ENCODE measurements around the gene RBM12. TPM values are rescaled to one million over a fixed set of nuclear protein-coding genes. Genes with fewer than 3 reads are reported as not detected.
A peak's percentile ranks its signal among the peaks of the same experiment; 100 is the strongest.

RBM12 gene
- total and polyA plus RNA-seq, 4 donors: 9.5 to 75.0 (median 39.4) TPM

GRCh38 chr20:35619196-35620095, 45.3 kb downstream of the RBM12 start:
- no peak for TF ChIP-seq CTCF (IDR thresholded peaks at IDR 0.05; ENCODE audit: control extremely low read depth, extremely low read depth)
- Histone ChIP-seq H3K27me3 (ENCODE audit: control insufficient read depth in 3 of 3, insufficient read depth in 3 of 3, low read length in 2 of 3) (peaks cover 0 to 2% (median 0%) of the 10 kb centered on the region in 3 donors), H3K4me3 (peak overlapping the region; percentile 27), H3K27ac (ENCODE audit: low read depth in 1 of 2, low read length in 1 of 2) (no peak overlapping the region), H3K36me3 (ENCODE audit: control insufficient read depth in 4 of 4, insufficient read depth in 4 of 4, low read length in 4 of 4) (peaks cover 0 to 2% (median 0%) of the 10 kb centered on the region in 4 donors), H3K4me1 (ENCODE audit: control insufficient read depth in 5 of 5, insufficient read depth in 5 of 5, low read length in 5 of 5) (peaks cover 0 to 30% (median 12%) of the 10 kb centered on the region in 5 donors), H3K9me3 (ENCODE audit: control insufficient read depth in 4 of 4, insufficient read depth in 3 of 4, low read length in 3 of 4) (no peaks in the 10 kb centered on the region), H3K9ac (ENCODE audit: insufficient read depth in 1 of 2, low read length in 2 of 2) (no peak overlapping the region)
- DNase-seq: peak; percentile 74 to 78 (median 75)
- ATAC-seq (ENCODE audit: insufficient read depth, low FRiP score): peak; percentile 19
- WGBS, 2 donors: 5% methylated on average over 48 to 49 of the region's 49 CpGs

GRCh38 chr20:35618263-35619131, 46.2 kb downstream of the RBM12 start:
- H3K4me1 ChIP-seq (ENCODE audit: control insufficient read depth in 5 of 5, insufficient read depth in 5 of 5, low read length in 5 of 5): peaks cover 0 to 30% (median 12%) of the 10 kb centered on the region in 5 donors

More at GRCh38 chr20:35618263-35619131, 46.2 kb downstream of the RBM12 start:
- Histone ChIP-seq H3K27me3 (ENCODE audit: control insufficient read depth in 3 of 3, insufficient read depth in 3 of 3, low read length in 2 of 3) (peaks cover 0 to 2% (median 0%) of the 10 kb centered on the region in 3 donors), H3K36me3 (ENCODE audit: control insufficient read depth in 4 of 4, insufficient read depth in 4 of 4, low read length in 4 of 4) (peaks cover 0 to 2% (median 0%) of the 10 kb centered on the region in 4 donors), H3K9ac (ENCODE audit: insufficient read depth in 1 of 2, low read length in 2 of 2) (no peak overlapping the region), H3K9me3 (ENCODE audit: control insufficient read depth in 4 of 4, insufficient read depth in 3 of 4, low read length in 3 of 4) (no peaks in the 10 kb centered on the region), H3K27ac (ENCODE audit: low read depth in 1 of 2, low read length in 1 of 2) (no peak overlapping the region), H3K4me3 (no peak overlapping the region)
- DNase-seq (peak in 2 of 3 donors; percentile 15 to 24), ATAC-seq (ENCODE audit: insufficient read depth, low FRiP score) (no peak)
- no peak for TF ChIP-seq CTCF (IDR thresholded peaks at IDR 0.05; ENCODE audit: control extremely low read depth, extremely low read depth)
- 9 to 11% methylated on average over 35 of the region's 35 CpGs for WGBS, 2 donors

Data from lung (tissue), 12 donors.